Muscle layer of colon (tissue), 2 donors: ENCODE measurements around the gene EML5.

ENCODE experiments used
- H3K27ac ChIP-seq: one replicate; pipeline ENCODE4 v1.7.0; 2013; ENCODE audit warnings: low read depth, mild to moderate bottlenecking, low read length, moderate library complexity
- H3K27me3 ChIP-seq, 2 donors: one replicate each; pipeline ENCODE4 v1.7.0; 2013; ENCODE audit warnings: low read length in 2 of 2, mild to moderate bottlenecking in 2 of 2; ENCODE audit not compliant: insufficient read depth in 2 of 2, control insufficient read depth in 1 of 2
- H3K36me3 ChIP-seq: one replicate; pipeline ENCODE4 v1.7.0; 2013; ENCODE audit warnings: mild to moderate bottlenecking, low read length; ENCODE audit not compliant: insufficient read depth
- H3K4me1 ChIP-seq: one replicate; pipeline ENCODE4 v1.7.0; 2013; ENCODE audit warnings: mild to moderate bottlenecking, low read length; ENCODE audit not compliant: insufficient read depth
- H3K4me3 ChIP-seq, 2 donors: one replicate each; pipeline ENCODE4 v1.7.0; 2013; ENCODE audit warnings: low read length in 2 of 2, low read depth in 1 of 2, mild to moderate bottlenecking in 1 of 2, moderate library complexity in 1 of 2
- H3K9ac ChIP-seq: one replicate; pipeline ENCODE4 v1.7.0; 2013; ENCODE audit warnings: low read length
- H3K9me3 ChIP-seq: one replicate; pipeline ENCODE4 v1.7.0; 2013; ENCODE audit warnings: mild to moderate bottlenecking, low read length
- donor health status: abdominal sarcoma.
- donor health status: Adenocarcinoma of cecum.

Gene EML5

GRCh38 chr14:88707088-88707487, 85.7 kb downstream of the EML5 start:
- H3K4me1 ChIP-seq: no peaks in the 10 kb centered on the region
- H3K9me3 ChIP-seq: no peaks in the 10 kb centered on the region
- no peak overlapping the region for H3K27ac ChIP-seq
- H3K27me3 ChIP-seq: no peaks in the 10 kb centered on the region
- H3K36me3 ChIP-seq: no peaks in the 10 kb centered on the region
- H3K4me3 ChIP-seq: no peak overlapping the region
- H3K9ac ChIP-seq: no peak overlapping the region

GRCh38 chr14:88706425-88706824, 86.3 kb downstream of the EML5 start:
- no peaks in the 10 kb centered on the region for H3K4me1 ChIP-seq
- H3K36me3 ChIP-seq: no peaks in the 10 kb centered on the region
- H3K4me3 ChIP-seq: no peak overlapping the region
- H3K27me3 ChIP-seq: no peaks in the 10 kb centered on the region
- H3K9ac ChIP-seq: no peak overlapping the region
- no peaks in the 10 kb centered on the region for H3K9me3 ChIP-seq
- no peak overlapping the region for H3K27ac ChIP-seq

GRCh38 chr14:88698651-88699050, 94.1 kb downstream of the EML5 start:
- no peak overlapping the region for H3K27ac ChIP-seq
- no peak overlapping the region for H3K4me3 ChIP-seq
- H3K9me3 ChIP-seq: no peaks in the 10 kb centered on the region

GRCh38 chr14:88695870-88696269, 96.9 kb downstream of the EML5 start:
- Histone ChIP-seq H3K36me3 (no peaks in the 10 kb centered on the region), H3K9me3 (no peaks in the 10 kb centered on the region), H3K9ac (no peak overlapping the region), H3K4me3 (no peak overlapping the region), H3K27me3 (no peaks in the 10 kb centered on the region), H3K4me1 (no peaks in the 10 kb centered on the region), H3K27ac (no peak overlapping the region)

More at GRCh38 chr14:88698651-88699050, 94.1 kb downstream of the EML5 start:
- Histone ChIP-seq H3K36me3 (no peaks in the 10 kb centered on the region), H3K9ac (no peak overlapping the region), H3K27me3 (no peaks in the 10 kb centered on the region), H3K4me1 (no peaks in the 10 kb centered on the region)

- Histone ChIP-seq H3K9me3 (no peaks in the 10 kb centered on the region), H3K4me3 (no peak overlapping the region), H3K27me3 (no peaks in the 10 kb centered on the region), H3K36me3 (no peaks in the 10 kb centered on the region), H3K9ac (no peak overlapping the region), H3K4me1 (no peaks in the 10 kb centered on the region), H3K27ac (no peak overlapping the region)
Measured at GRCh38 chr14:88688386-88688785, 104.4 kb downstream of the EML5 start.

- Histone ChIP-seq H3K4me3 (no peak overlapping the region), H3K9ac (no peak overlapping the region), H3K36me3 (no peaks in the 10 kb centered on the region), H3K9me3 (no peaks in the 10 kb centered on the region), H3K27me3 (no peaks in the 10 kb centered on the region), H3K4me1 (no peaks in the 10 kb centered on the region), H3K27ac (no peak overlapping the region)
Measured at GRCh38 chr14:88683119-88683518, 109.6 kb downstream of the EML5 start.

- no peak overlapping the region for H3K4me3 ChIP-seq
- H3K9me3 ChIP-seq: no peaks in the 10 kb centered on the region
- no peak overlapping the region for H3K27ac ChIP-seq
- no peaks in the 10 kb centered on the region for H3K27me3 ChIP-seq
- H3K4me1 ChIP-seq: no peaks in the 10 kb centered on the region
- H3K9ac ChIP-seq: no peak overlapping the region
- H3K36me3 ChIP-seq: no peaks in the 10 kb centered on the region
Measured at GRCh38 chr14:88682495-88683114, 110.1 kb downstream of the EML5 start.

GRCh38 chr14:88681755-88682494, 110.8 kb downstream of the EML5 start:
- Histone ChIP-seq H3K4me3 (no peak overlapping the region), H3K9me3 (no peaks in the 10 kb centered on the region), H3K9ac (no peak overlapping the region), H3K4me1 (no peaks in the 10 kb centered on the region), H3K36me3 (no peaks in the 10 kb centered on the region), H3K27me3 (no peaks in the 10 kb centered on the region), H3K27ac (no peak overlapping the region)

GRCh38 chr14:88669346-88669745, 123.4 kb downstream of the EML5 start:
- Histone ChIP-seq H3K4me3 (no peak overlapping the region), H3K9ac (no peak overlapping the region), H3K9me3 (no peaks in the 10 kb centered on the region), H3K4me1 (peaks cover 10% of the 10 kb centered on the region), H3K36me3 (no peaks in the 10 kb centered on the region), H3K27ac (no peak overlapping the region), H3K27me3 (no peaks in the 10 kb centered on the region)

- H3K36me3 ChIP-seq: no peaks in the 10 kb centered on the region
- no peak overlapping the region for H3K9ac ChIP-seq
- H3K27me3 ChIP-seq: no peaks in the 10 kb centered on the region
- peaks cover 10% of the 10 kb centered on the region for H3K4me1 ChIP-seq
- no peak overlapping the region for H3K27ac ChIP-seq
- H3K4me3 ChIP-seq: no peak overlapping the region
- H3K9me3 ChIP-seq: no peaks in the 10 kb centered on the region
Measured at GRCh38 chr14:88668448-88669116, 124.2 kb downstream of the EML5 start.

GRCh38 chr14:88667555-88668273, 125.0 kb downstream of the EML5 start:
- Histone ChIP-seq H3K4me3 (no peak overlapping the region), H3K27ac (no peak overlapping the region), H3K9ac (no peak overlapping the region), H3K36me3 (no peaks in the 10 kb centered on the region), H3K4me1 (peaks cover 10% of the 10 kb centered on the region), H3K27me3 (no peaks in the 10 kb centered on the region), H3K9me3 (no peaks in the 10 kb centered on the region)
